ENCODE measurements around the gene CSF1.

CSF1 gene

DNA sequence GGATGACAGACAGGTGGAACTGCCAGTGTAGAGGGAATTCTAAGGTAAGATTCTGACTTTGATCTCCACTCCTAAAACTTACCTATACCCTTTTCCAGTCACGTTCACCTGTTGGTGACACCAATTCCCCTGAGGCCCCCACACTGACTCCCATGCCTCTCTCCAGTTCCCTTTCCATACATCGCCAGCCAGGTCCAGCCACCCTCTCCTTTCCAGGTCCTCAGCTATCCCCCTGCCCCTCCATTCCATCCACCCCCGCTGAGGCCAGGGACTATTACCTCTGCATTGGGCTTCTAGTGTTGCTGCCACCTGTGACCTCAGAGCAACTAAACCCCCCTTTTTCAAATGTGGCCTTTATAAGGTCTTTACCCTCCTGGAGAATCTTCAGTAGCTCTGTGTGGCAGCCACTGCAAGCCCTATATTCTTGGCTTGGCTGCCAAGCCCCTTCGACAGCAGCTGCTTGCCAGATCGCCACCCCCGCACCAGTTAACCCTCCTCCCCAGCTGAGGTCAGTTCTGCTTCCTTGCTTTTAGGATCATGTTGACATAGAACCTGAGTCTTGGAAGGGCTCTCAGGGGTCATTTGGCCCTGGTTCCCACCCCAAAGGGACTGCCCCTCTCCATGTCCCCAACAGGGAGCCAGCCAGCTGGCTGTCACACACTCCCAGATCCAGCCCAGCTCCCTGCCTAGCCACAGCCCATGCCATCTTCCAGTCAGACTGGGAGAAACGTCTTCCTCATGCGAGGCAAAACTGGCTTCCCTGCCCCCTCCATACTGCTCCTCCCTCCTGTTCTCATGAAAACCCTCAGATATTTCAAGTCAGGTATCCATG is 14.7 kb downstream of the CSF1 start:
- no peak for DNase-seq (ENCODE audit: extremely low spot score)
- CTCF ChIA-PET: no interaction called here
- TF ChIP-seq LEF1 (IDR thresholded peaks at IDR 0.05; ENCODE audit: borderline replicate concordance) (no peak), SUZ12 (IDR thresholded peaks at IDR 0.05) (no peak), FOXK2 (IDR thresholded peaks at IDR 0.05) (no peak), ELF4 (IDR thresholded peaks at IDR 0.05) (no peak), TARDBP (IDR thresholded peaks at IDR 0.05) (no peak), SP1 (IDR thresholded peaks at IDR 0.05) (no peak), ARNT (IDR thresholded peaks at IDR 0.05) (no peak), ZNF384 (IDR thresholded peaks at IDR 0.05) (no peak), NFRKB (IDR thresholded peaks at IDR 0.05) (no peak), FOXM1 (IDR thresholded peaks at IDR 0.05; ENCODE audit: borderline replicate concordance) (no peak), CTBP1 (IDR thresholded peaks at IDR 0.05; ENCODE audit: borderline replicate concordance) (no peak), FOXA1 (IDR thresholded peaks at IDR 0.05) (no peak), BHLHE40 (IDR thresholded peaks at IDR 0.05; ENCODE audit: borderline replicate concordance) (no peak), L3MBTL2 (conservative IDR thresholded peaks at IDR 0.05) (no peak), HDGF (IDR thresholded peaks at IDR 0.05; ENCODE audit: borderline replicate concordance) (no peak)
- TF ChIP-seq, protein P1, sequence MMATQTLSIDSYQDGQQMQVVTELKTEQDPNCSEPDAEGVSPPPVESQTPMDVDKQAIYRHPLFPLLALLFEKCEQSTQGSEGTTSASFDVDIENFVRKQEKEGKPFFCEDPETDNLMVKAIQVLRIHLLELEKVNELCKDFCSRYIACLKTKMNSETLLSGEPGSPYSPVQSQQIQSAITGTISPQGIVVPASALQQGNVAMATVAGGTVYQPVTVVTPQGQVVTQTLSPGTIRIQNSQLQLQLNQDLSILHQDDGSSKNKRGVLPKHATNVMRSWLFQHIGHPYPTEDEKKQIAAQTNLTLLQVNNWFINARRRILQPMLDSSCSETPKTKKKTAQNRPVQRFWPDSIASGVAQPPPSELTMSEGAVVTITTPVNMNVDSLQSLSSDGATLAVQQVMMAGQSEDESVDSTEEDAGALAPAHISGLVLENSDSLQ (IDR thresholded peaks at IDR 0.05): no peak
- POLR2A ChIA-PET: no interaction called here

DNA sequence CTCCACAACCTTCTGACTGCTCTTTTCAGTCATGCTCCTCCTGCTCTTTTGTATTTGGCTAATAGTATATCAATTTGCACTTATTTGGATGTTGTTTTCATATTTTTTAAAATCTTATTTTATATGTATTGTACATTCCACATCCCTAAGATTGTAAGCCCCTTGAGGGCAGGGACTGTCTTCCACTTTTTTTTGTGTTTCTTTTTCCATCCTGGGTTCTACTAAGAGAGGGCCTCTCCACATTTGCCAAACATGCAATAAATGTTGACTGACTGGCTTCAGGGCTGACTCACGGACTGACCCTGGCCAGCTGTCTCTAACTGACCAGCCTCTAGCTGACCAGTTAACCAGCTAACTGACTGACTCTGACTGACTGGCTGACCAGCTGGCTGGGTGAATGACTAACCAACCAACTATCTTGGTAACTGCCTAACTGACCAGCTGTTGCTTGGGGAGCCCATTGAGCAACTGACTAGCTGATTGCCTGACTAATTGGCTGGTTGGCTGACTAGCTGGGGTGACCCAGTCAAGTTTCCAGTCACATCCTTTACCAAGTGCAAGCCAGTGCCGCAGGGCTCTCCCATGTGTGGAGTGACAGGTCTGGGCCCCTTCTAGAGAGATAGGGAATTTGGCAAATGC is 16.1 kb downstream of the CSF1 start:
- TF ChIP-seq FOXK2 (IDR thresholded peaks at IDR 0.05): no peak
- TF ChIP-seq ELF4 (IDR thresholded peaks at IDR 0.05): no peak
- no peak for TF ChIP-seq TARDBP (IDR thresholded peaks at IDR 0.05)
- TF ChIP-seq SUZ12 (IDR thresholded peaks at IDR 0.05): no peak
- TF ChIP-seq BHLHE40 (IDR thresholded peaks at IDR 0.05; ENCODE audit: borderline replicate concordance): no peak
- no peak for TF ChIP-seq FOXM1 (IDR thresholded peaks at IDR 0.05; ENCODE audit: borderline replicate concordance)
- TF ChIP-seq FOXA1 (IDR thresholded peaks at IDR 0.05): no peak
- no peak for TF ChIP-seq SP1 (IDR thresholded peaks at IDR 0.05)
- CTCF ChIA-PET: interaction anchor here (0.6 kb wide), 1 partner anchor 179 kb away, joined by 3 read pairs; no protein-coding TSS in a partner anchor
- POLR2A ChIA-PET: no interaction called here
- no peak for DNase-seq (ENCODE audit: extremely low spot score)

DNA sequence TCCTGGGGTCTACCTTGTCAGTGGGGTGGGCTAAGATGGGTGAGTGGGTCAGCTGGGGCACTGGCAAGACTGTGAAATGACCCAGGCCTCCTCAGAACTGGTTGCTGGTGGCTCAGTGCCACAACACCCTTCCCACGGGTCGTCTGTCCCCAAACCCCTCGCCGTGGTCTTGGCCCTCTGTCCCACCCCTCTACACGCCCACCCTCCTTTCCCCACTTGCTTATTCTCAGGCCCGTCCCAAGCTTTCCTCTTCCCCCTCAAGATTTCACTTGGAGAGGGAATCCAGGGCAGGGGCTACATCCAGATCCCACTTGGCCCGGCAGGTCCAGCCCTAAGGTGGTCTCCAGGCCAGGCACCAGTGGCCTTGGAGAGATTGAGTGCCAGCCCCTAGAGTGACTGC is 16.7 kb downstream of the CSF1 start:
- CTCF ChIA-PET: no interaction called here
- TF ChIP-seq L3MBTL2 (conservative IDR thresholded peaks at IDR 0.05) (no peak), ARNT (IDR thresholded peaks at IDR 0.05) (no peak), FOXK2 (IDR thresholded peaks at IDR 0.05) (no peak), BHLHE40 (IDR thresholded peaks at IDR 0.05; ENCODE audit: borderline replicate concordance) (no peak), SUZ12 (IDR thresholded peaks at IDR 0.05) (no peak), NFRKB (IDR thresholded peaks at IDR 0.05) (no peak), LEF1 (IDR thresholded peaks at IDR 0.05; ENCODE audit: borderline replicate concordance) (no peak), FOXM1 (IDR thresholded peaks at IDR 0.05; ENCODE audit: borderline replicate concordance) (no peak)
- TF ChIP-seq, protein P1 (IDR thresholded peaks at IDR 0.05): no peak
- DNase-seq (ENCODE audit: extremely low spot score): no peak
- POLR2A ChIA-PET: no interaction called here

DNA sequence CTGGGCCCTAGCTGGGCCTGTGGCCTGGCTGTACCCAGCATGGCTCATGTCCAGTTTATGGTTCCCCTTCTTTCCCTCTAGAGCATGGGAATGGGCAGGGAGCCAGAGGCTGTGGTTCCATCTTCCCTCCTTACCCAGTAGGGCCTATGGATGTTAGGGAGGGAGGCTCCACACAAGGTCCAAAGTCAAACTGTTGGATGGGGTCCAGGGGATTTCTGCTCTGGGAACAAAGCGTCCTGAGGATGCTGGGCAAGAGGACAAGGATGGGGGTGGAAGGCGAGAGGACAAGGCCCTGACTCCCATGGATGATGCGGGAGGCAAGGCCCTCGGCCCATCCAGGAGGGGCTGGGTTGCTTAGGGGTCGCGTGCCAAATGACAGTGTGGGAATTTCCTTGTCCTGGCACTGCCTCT is 17.3 kb downstream of the CSF1 start:
- CTCF ChIA-PET: no interaction called here
- DNase-seq (ENCODE audit: extremely low spot score): no peak
- POLR2A ChIA-PET: no interaction called here
- TF ChIP-seq CTBP1 (IDR thresholded peaks at IDR 0.05; ENCODE audit: borderline replicate concordance) (no peak), SUZ12 (IDR thresholded peaks at IDR 0.05) (no peak)

DNA sequence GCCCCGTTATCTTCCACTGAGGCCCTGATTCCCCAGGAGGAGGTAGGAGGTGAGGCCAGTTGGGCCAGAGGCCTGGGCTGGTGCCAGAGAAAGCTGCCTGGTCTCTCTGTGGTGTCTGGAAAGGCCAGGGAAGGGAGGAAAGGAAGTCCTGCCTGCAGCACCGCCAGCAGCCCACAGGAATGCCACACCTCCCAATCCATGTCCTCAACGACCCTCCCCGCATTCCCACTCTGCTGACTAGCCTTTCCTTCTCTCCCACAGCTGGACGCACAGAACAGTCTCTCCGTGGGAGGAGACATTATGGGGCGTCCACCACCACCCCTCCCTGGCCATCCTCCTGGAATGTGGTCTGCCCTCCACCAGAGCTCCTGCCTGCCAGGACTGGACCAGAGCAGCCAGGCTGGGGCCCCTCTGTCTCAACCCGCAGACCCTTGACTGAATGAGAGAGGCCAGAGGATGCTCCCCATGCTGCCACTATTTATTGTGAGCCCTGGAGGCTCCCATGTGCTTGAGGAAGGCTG is 18.0 kb downstream of the CSF1 start:
- ChIA-PET POLR2A (no interaction called here), CTCF (no interaction called here)

DNA sequence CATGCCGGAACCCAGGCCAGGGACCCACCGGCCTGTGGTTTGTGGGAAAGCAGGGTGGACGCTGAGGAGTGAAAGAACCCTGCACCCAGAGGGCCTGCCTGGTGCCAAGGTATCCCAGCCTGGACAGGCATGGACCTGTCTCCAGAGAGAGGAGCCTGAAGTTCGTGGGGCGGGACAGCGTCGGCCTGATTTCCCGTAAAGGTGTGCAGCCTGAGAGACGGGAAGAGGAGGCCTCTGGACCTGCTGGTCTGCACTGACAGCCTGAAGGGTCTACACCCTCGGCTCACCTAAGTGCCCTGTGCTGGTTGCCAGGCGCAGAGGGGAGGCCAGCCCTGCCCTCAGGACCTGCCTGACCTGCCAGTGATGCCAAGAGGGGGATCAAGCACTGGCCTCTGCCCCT is 18.5 kb downstream of the CSF1 start:
- ChIA-PET CTCF (no interaction called here), POLR2A (no interaction called here)
- no peak for TF ChIP-seq FOXA1 (IDR thresholded peaks at IDR 0.05)
- TF ChIP-seq SUZ12 (IDR thresholded peaks at IDR 0.05): no peak
- no peak for TF ChIP-seq SP1 (IDR thresholded peaks at IDR 0.05)
- TF ChIP-seq NFRKB (IDR thresholded peaks at IDR 0.05): no peak
- TF ChIP-seq, protein P1 (IDR thresholded peaks at IDR 0.05): no peak
- TF ChIP-seq ZNF384 (IDR thresholded peaks at IDR 0.05): no peak
- TF ChIP-seq ARNT (IDR thresholded peaks at IDR 0.05): no peak
- no peak for TF ChIP-seq ELF4 (IDR thresholded peaks at IDR 0.05)
- TF ChIP-seq TARDBP (IDR thresholded peaks at IDR 0.05): no peak
- no peak for TF ChIP-seq LEF1 (IDR thresholded peaks at IDR 0.05; ENCODE audit: borderline replicate concordance)
- TF ChIP-seq BHLHE40 (IDR thresholded peaks at IDR 0.05; ENCODE audit: borderline replicate concordance): no peak
- no peak for TF ChIP-seq CTBP1 (IDR thresholded peaks at IDR 0.05; ENCODE audit: borderline replicate concordance)
- TF ChIP-seq L3MBTL2 (conservative IDR thresholded peaks at IDR 0.05): no peak
- TF ChIP-seq FOXK2 (IDR thresholded peaks at IDR 0.05): no peak
- TF ChIP-seq HDGF (IDR thresholded peaks at IDR 0.05; ENCODE audit: borderline replicate concordance): no peak
- no peak for DNase-seq (ENCODE audit: extremely low spot score)

More for the DNA sequence above, 18.0 kb downstream of the CSF1 start:
- TF ChIP-seq ZNF384 (IDR thresholded peaks at IDR 0.05) (no peak), NFRKB (IDR thresholded peaks at IDR 0.05) (no peak), ARNT (IDR thresholded peaks at IDR 0.05) (no peak), FOXK2 (IDR thresholded peaks at IDR 0.05) (no peak)
- no peak for DNase-seq (ENCODE audit: extremely low spot score)
